NCI-H146 treated with DMSO at 0.1 percent for 48 hours (cell line): ENCODE measurements around the gene CUZD1.

Experiments
- DNase-seq: peaks from one replicate; lab custom pipeline; 2025; ENCODE audit not compliant: unreplicated experiment; lab: John Stamatoyannopoulos, UW

Gene CUZD1

GRCh38 chr10:122821808-122822207, 23.8 kb downstream of the CUZD1 start:
- no peak for DNase-seq

GRCh38 chr10:122815458-122815857, 30.2 kb downstream of the CUZD1 start:
- no peak for DNase-seq

GRCh38 chr10:122814493-122814892, 31.2 kb downstream of the CUZD1 start:
- DNase-seq: no peak

DNA sequence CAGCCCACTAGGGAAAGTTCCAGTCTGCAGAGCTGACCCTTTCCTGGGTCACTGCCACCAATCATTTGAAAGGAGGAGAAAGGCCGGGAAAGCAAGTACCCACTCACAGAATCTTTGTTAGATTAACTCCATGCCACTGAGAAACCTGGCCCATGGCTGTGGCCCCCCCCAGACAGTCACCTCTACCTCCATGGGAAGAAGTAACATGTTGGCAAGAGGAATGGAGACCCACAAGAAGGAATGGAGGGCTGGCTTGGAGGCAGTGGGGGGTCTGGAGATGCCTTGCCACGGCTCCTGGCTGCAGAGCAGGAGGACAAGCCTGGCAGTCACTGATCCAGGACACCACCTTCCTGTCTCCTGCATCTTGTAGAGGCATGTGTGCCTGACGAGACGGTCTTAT, 32.9 kb downstream of the CUZD1 start:
- no peak for DNase-seq

- DNase-seq: no peak
These were observed 43.4 kb downstream of the CUZD1 start for GRCh38 chr10:122802282-122802681.

GRCh38 chr10:122798704-122799231, 46.9 kb downstream of the CUZD1 start:
- DNase-seq: no peak

- DNase-seq: no peak
These were observed 48.9 kb downstream of the CUZD1 start for GRCh38 chr10:122796796-122797195.

DNA sequence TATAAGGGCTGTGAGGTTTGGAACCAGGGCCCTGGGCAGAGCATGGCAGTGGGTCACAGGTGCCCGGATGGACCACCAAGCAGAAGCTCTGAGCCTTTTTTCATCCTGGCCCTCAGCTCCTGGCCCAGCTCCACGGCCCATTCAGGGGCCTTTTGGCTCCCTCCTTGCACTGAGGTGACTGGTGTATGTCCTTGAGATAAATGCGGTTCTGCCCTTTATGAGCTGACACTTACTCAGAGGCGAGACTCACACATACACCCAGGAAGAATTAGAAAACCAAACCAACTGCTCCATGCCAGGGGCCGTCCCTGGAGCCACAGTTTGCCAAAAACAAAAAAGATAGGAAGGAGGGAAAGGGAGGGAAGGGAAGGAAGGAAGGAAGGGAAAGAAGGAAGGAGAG, 49.7 kb downstream of the CUZD1 start:
- no peak for DNase-seq

GRCh38 chr10:122786269-122786668, 59.4 kb downstream of the CUZD1 start:
- DNase-seq: no peak

GRCh38 chr10:122782911-122783310, 62.7 kb downstream of the CUZD1 start:
- DNase-seq: no peak
